COLO668 (cell line): ENCODE data around the gene BMPER.

Source experiments
- DNase-seq: peaks from one replicate; lab custom pipeline; 2025; ENCODE audit not compliant: unreplicated experiment; lab: John Stamatoyannopoulos, UW

The BMPER gene

GRCh38 chr7:33964417-33965182 is 59.3 kb downstream of the BMPER start:
- no peak for DNase-seq

DNA sequence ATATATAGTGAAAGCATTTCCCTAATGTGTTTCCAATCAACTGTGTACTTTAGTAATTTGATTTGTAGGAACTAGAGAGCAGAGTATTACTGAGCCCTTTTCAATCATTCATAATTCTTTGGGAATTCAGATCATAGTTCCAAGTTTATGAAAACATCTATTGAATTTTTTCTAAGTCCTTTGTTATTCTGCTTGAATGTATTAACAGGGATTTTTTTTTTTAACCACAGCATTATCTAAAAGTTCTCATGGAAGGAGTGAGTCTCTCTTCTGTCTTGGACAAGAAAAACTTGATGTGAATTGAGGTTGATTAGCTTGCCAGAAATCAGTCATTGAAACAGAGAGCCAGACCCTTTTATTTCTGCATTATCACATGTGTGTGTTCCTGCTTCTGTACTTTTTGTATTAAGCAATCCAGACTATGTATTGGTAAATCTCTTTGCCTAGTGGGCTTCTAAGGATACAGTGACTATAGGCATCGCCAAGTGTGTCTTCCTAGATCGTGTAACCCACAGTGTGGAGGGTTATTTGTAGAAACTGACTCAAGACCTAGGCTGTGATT is 59.9 kb downstream of the BMPER start:
- no peak for DNase-seq

GRCh38 chr7:33968591-33968990 is 63.3 kb downstream of the BMPER start:
- no peak for DNase-seq

DNA sequence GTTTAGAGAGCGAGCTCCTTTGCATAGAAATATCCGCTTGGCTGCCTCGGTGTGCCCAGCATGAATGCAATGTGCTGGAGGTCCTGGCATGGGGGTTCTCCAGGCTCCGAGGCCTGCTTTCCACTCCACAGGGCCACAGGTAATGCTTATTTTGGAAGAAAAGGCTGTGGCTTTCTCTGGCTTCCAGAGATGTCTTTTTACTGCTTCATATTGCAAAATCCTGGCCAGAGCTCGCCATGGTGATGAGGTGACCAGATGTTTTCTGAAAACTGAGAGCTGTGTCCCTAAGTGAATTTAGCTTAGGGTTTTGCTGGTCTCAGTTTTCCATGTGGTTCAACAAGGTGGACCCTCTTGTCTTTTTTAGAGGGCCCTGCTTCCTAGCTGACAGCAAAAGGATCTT is 65.2 kb downstream of the BMPER start:
- DNase-seq, result no peak

GRCh38 chr7:33971106-33971505 is 65.8 kb downstream of the BMPER start:
- no peak for DNase-seq

GRCh38 chr7:33973231-33974015 is 68.1 kb downstream of the BMPER start:
- DNase-seq, result no peak

GRCh38 chr7:33979300-33979806 is 74.0 kb downstream of the BMPER start:
- no peak for DNase-seq

GRCh38 chr7:33979807-33980355 is 74.5 kb downstream of the BMPER start:
- no peak for DNase-seq

DNA sequence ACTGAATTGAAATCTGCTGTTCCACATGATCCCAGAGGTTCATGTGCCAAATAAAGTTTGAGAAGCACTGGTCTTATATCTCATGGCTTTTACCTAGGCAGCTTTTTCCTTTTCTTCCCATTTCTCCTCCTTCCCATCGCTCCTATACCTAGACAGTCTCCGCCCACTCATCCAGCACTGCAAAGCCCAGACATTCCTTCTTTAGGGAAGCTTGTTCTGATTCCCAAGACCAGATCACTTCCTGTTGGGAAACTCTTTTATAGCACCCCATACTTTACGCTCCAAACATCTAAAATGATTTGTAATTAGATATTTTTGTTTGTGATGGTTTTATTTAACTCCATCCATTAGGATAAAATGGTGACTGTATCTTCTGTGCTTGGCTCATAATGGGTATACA is 75.9 kb downstream of the BMPER start:
- no peak for DNase-seq

- no peak for DNase-seq
Observed at GRCh38 chr7:33981671-33982424, 76.5 kb downstream of the BMPER start.

DNA sequence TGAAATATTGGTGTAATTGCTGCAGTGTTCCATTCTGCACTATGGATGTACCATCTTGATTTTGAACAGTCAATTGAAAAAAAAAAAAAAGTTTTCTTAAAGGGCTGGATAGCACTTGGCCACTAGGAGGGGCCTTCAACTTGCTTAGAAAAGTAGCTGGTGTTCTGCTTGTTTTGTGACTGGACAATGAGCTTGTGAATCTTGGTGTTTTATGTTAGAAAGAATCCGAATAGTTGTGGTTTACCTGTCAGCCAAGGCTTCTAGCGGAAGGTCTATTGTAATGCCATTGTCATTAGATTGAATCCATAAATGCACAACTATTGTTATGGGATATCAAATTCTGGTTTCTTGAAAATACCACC is 77.1 kb downstream of the BMPER start:
- DNase-seq, result no peak

- DNase-seq, result no peak
Observed at GRCh38 chr7:33986451-33986850, 81.1 kb downstream of the BMPER start.

- DNase-seq, result no peak
Observed at GRCh38 chr7:33986951-33987947, 81.9 kb downstream of the BMPER start.

GRCh38 chr7:33996899-33997298 is 91.6 kb downstream of the BMPER start:
- DNase-seq, result no peak

DNA sequence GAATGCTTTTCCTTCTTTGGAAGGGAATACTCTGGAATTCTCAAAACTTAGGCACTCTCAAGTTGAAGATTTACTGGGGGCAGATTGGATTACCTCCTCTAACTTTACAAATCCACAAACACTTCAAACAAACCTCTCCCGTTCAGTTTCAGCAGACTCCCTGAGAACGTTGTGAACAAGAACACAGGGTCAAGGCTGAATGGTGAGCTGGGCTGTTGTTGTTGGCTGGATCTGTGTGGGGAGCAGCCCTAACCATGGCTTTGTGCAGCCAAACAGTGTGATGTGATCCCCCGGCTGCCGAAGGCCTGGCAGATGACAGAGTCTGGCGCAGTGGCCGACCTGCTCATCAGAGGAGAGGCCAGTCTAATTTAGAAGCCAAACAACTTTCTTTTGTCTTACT is 93.1 kb downstream of the BMPER start:
- no peak for DNase-seq

- no peak for DNase-seq
Observed at GRCh38 chr7:34011017-34011695, 105.8 kb downstream of the BMPER start.

GRCh38 chr7:34011696-34012095 is 106.4 kb downstream of the BMPER start:
- DNase-seq, result no peak

DNA sequence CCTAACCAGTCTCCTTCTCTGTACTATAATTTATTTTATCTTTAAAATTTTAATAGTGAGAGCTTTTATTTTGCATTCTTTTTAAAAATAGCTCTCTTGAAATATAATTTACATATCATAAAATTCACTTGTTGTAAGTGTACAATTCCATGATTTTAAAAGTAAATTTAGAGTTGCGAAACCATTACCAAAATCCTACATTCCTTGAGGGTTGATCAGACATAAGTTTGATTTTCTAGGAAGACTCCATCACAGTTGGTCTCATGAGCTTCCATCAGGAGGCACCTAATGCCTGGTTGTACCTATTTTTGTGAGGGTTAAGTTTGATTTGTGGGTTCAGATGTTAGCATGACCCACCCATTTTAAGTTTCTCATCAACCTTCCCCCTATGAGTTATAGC is 108.1 kb downstream of the BMPER start:
- no peak for DNase-seq

- DNase-seq, result no peak
Observed at GRCh38 chr7:34015651-34016050, 110.3 kb downstream of the BMPER start.
